ENCODE data around the gene RAB33A.
A peak's percentile ranks its signal among the peaks of the same experiment; 100 is the strongest.

Gene RAB33A

GRCh38 chrX:130171446-130172126, at the start of gene RAB33A:
Gene RAB33A, plus strand, starts transcription at chrX:130171962. Its CDS starts 101 bp downstream, at chrX:130172063.
- peak; percentile 86 for DNase-seq (ENCODE audit: low spot score)

- DNase-seq (ENCODE audit: low spot score): no peak
These were observed 47.2 kb upstream of the RAB33A start for GRCh38 chrX:130124577-130124976.

- peak; percentile 37 for DNase-seq (ENCODE audit: low spot score)
These were observed 46.5 kb upstream of the RAB33A start for GRCh38 chrX:130125091-130125874.

- no peak for DNase-seq (ENCODE audit: low spot score)
These were observed 40.8 kb upstream of the RAB33A start for GRCh38 chrX:130130990-130131389.

GRCh38 chrX:130136496-130136895, 35.3 kb upstream of the RAB33A start:
- DNase-seq (ENCODE audit: low spot score): no peak

GRCh38 chrX:130136961-130137360, 34.8 kb upstream of the RAB33A start:
- DNase-seq (ENCODE audit: low spot score): no peak

- DNase-seq (ENCODE audit: low spot score): no peak
These were observed 32.1 kb upstream of the RAB33A start for GRCh38 chrX:130139474-130140201.

GRCh38 chrX:130144509-130144908, 27.3 kb upstream of the RAB33A start:
- no peak for DNase-seq (ENCODE audit: low spot score)

GRCh38 chrX:130145123-130145522, 26.6 kb upstream of the RAB33A start:
- DNase-seq (ENCODE audit: low spot score): no peak

- DNase-seq (ENCODE audit: low spot score): no peak
These were observed 24.1 kb upstream of the RAB33A start for GRCh38 chrX:130147631-130148030.

GRCh38 chrX:130155564-130155963, 16.2 kb upstream of the RAB33A start:
- DNase-seq (ENCODE audit: low spot score): no peak

GRCh38 chrX:130158311-130158710, 13.5 kb upstream of the RAB33A start:
- DNase-seq (ENCODE audit: low spot score): no peak

- DNase-seq (ENCODE audit: low spot score): no peak
These were observed 12.0 kb upstream of the RAB33A start for GRCh38 chrX:130159776-130160175.

- no peak for DNase-seq (ENCODE audit: low spot score)
These were observed 9.5 kb upstream of the RAB33A start for GRCh38 chrX:130162094-130162735.

- DNase-seq (ENCODE audit: low spot score): no peak
These were observed 8.4 kb upstream of the RAB33A start for GRCh38 chrX:130163398-130163797.

GRCh38 chrX:130165181-130165702, 6.5 kb upstream of the RAB33A start:
- no peak for DNase-seq (ENCODE audit: low spot score)

GRCh38 chrX:130165703-130166502, 5.9 kb upstream of the RAB33A start, which contains the start of gene AIFM1:
Gene AIFM1, minus strand, starts transcription at chrX:130165841. Its CDS starts 185 bp downstream, at chrX:130165656.
- DNase-seq (ENCODE audit: low spot score): peak; percentile 89

- DNase-seq (ENCODE audit: low spot score): no peak
These were observed 5.3 kb upstream of the RAB33A start for GRCh38 chrX:130166503-130166777.

GRCh38 chrX:130167040-130167439, 4.7 kb upstream of the RAB33A start:
- DNase-seq (ENCODE audit: low spot score): no peak

- peak; percentile 94 for DNase-seq (ENCODE audit: low spot score)
These were observed 863 bp upstream of the RAB33A start for GRCh38 chrX:130170752-130171445.
